Testis (tissue), 3 donors: ENCODE data around the gene OLFML3. TPM values are rescaled to one million over a fixed set of nuclear protein-coding genes. Genes with fewer than 3 reads are reported as not detected.
A peak's percentile ranks its signal among the peaks of the same experiment; 100 is the strongest.
"Not testable (repeated sequence)": the region's sequence is repeated elsewhere in the genome, so short reads cannot be mapped to it uniquely, and the experiment has no call there.

Source experiments
- DNase-seq: peaks from one replicate; pipeline ENCODE4 v3.0.0-alpha.2; 2019
- H3K27ac ChIP-seq, 2 donors: fragments of 200-600 bp; sonication (generic); one replicate each; pipeline ENCODE4 v1.5.1; 2019
- H3K27me3 ChIP-seq: fragments of 200-600 bp; sonication (generic); one replicate; pipeline ENCODE4 v1.5.1; 2019
- H3K36me3 ChIP-seq: fragments of 200-600 bp; sonication (generic); one replicate; pipeline ENCODE4 v1.5.1; 2017; ENCODE audit warnings: low read depth; ENCODE audit errors: missing control alignments
- H3K4me1 ChIP-seq: fragments of 200-600 bp; sonication (generic); one replicate; pipeline ENCODE4 v1.5.1; 2019
- H3K4me3 ChIP-seq, 2 donors: fragments of 200-600 bp; sonication (generic); one replicate each; pipeline ENCODE4 v1.5.1; 2017 to 2019
- H3K9me3 ChIP-seq: fragments of 200-600 bp; sonication (generic); one replicate; pipeline ENCODE4 v1.5.1; 2017
- CTCF ChIP-seq, 3 experiments: fragments of 450-650 bp in 2 of 3; fragments of 200-600 bp in 1 of 3; sonication (generic) in 1 of 3; IDR thresholded peaks; one replicate each; pipeline ENCODE4 v1.5.1; 2016 to 2019; ENCODE audit warnings: antibody characterized with exemption in 3 of 3, mild to moderate bottlenecking in 2 of 3, moderate library complexity in 1 of 3
- POLR2A ChIP-seq: fragments of 450-650 bp; IDR thresholded peaks from one replicate; pipeline ENCODE4 v1.6.1; 2017; ENCODE audit warnings: antibody characterized with exemption, mild to moderate bottlenecking, moderate library complexity
- WGBS, 2 donors: methylation state at CpG; one replicate each; pipeline ENCODE4 v1.1.5; 2018; 5-methylcytosine and 5-hydroxymethylcytosine counted together
- intact Hi-C: fragments of 100-400 bp; cut with DNase I; formaldehyde crosslinking; loops from one replicate; pipeline ENCODE4 v1.15.1; 2023; ENCODE audit warnings: low total_unique reads
- polyA plus RNA-seq: library from polyadenylated mRNA; stranded (reverse); fragments of 350-450 nt; fragmentation: Illumina TruSeq; extraction: RNeasy Lipid Tissue Mini Kit (QIAGEN cat#74804); gene quantifications from one replicate; pipeline ENCODE4 v1.2.3, GENCODE V29; 2014; ENCODE audit warnings: low read depth, low replicate concordance; ENCODE audit not compliant: insufficient read depth
- total RNA-seq, 2 donors: library from RNA; depleted of rRNA; stranded (reverse); fragments of >200 nt; gene quantifications; one replicate each; pipeline ENCODE4 v1.2.3, GENCODE V29; 2016

OLFML3 gene
- total and polyA plus RNA-seq, 3 donors from 2014 or later: 4.6 to 51.7 (median 8.5) TPM

DNA sequence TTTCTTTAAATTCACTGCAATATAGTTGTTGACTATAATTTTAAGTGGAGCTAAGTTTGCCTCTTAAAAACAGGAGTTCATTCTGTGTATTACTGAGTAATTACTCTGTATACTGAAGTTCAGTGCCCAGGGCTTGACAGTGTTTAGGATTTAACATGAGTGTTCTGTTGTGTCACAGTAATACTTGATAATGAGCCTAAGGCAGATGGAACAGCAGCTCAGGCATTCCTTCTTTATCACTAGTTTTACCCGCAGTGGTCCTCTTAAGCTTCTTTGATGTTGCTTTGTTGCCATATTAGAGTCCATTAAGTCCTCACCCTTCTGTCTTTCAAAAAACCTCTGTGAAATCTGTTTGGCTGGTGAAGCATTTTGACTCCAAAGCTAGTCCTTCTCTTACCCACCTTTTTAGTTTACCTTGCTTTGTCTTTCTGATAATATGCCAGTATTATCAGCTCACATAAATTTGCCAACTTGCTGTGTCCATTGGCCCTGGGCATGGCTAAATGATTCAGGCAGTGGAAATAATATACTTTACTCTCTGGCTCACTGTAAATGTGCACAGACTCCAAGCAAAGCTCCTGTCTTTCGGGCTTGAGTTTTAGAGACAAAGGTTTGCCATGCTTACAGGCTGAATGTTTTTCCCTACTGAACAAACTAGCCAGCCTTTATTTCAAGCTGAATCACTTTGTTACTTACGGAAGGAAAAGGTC lies 32.4 kb upstream of the OLFML3 start:
- H3K27ac ChIP-seq: peak overlapping the region in 1 of 2 donors; percentile 37
- no peaks in the 10 kb centered on the region for H3K27me3 ChIP-seq
- no peaks in the 10 kb centered on the region for H3K36me3 ChIP-seq
- intact Hi-C loops: no loop called here
- TF ChIP-seq CTCF (IDR thresholded peaks at IDR 0.05): no peak
- no peak for TF ChIP-seq POLR2A
- DNase-seq: no peak
- WGBS, 2 donors: 42 to 51% methylated on average over 3 of the region's 3 CpGs
- H3K4me3 ChIP-seq: no peak overlapping the region
- H3K9me3 ChIP-seq: no peaks in the 10 kb centered on the region
- H3K4me1 ChIP-seq: peaks cover 22% of the 10 kb centered on the region

GRCh38 chr1:113947388-113948107 lies 31.7 kb upstream of the OLFML3 start:
- Histone ChIP-seq H3K4me1 (peaks cover 22% of the 10 kb centered on the region), H3K27me3 (no peaks in the 10 kb centered on the region), H3K27ac (peak overlapping the region in 1 of 2 donors; percentile 37), H3K4me3 (no peak overlapping the region), H3K36me3 (no peaks in the 10 kb centered on the region), H3K9me3 (no peaks in the 10 kb centered on the region)
- DNase-seq: no peak
- intact Hi-C loops: no loop called here
- TF ChIP-seq POLR2A (no peak), CTCF (IDR thresholded peaks at IDR 0.05) (no peak)
- WGBS, 2 donors: 14 to 33% methylated on average over 3 of the region's 3 CpGs

DNA sequence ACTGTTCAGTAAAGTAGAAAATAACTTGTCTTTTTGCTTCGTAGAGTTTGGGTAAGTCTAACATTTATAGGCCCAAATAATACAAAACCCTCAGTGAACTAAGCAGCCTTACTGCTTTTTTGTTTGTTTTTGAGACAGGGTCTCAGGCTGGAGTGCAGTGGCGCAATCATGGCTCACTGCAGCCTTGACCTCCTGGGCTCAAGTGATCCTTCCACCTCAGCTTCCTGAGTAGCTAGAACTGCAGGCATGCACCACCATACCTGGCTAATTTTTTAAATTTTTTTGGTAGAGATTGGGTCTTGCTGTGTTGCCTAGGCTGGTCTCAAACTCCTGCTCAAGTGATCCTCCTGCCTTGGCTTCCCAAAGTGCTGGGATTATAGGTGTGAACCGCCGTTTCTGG lies 31.1 kb upstream of the OLFML3 start:
- H3K36me3 ChIP-seq, H3K9me3 ChIP-seq, DNase-seq, intact Hi-C loops, H3K27me3 ChIP-seq, H3K4me3 ChIP-seq: not testable (repeated sequence)
- H3K27ac ChIP-seq: peak overlapping the region in 1 of 2 donors; percentile 37
- peaks cover 22% of the 10 kb centered on the region for H3K4me1 ChIP-seq
- WGBS, 2 donors: 73 to 75% methylated on average over 4 of the region's 4 CpGs

DNA sequence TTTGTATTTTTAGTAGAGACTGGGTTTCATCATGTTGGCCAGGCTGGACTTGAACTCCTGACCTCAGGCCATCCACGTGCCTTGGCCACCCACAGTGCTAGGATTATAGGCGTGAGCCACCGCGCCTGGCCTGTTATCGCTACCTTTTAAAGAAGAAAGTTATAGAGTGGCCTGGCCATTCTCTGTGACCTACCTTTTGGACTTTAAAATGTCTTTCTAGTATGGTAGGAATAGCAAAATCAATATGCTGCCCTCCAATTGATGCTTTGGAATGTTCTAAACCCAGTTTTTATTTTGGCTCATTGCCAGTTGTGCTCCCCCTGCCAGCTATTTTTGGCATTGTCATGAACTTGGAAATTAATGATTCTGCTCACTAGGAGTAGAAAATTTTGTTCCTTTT lies 30.3 kb upstream of the OLFML3 start:
- Histone ChIP-seq H3K27ac (peak overlapping the region in 1 of 2 donors; percentile 12), H3K27me3 (no peaks in the 10 kb centered on the region), H3K4me1 (peaks cover 22% of the 10 kb centered on the region), H3K36me3 (no peaks in the 10 kb centered on the region), H3K4me3 (no peak overlapping the region), H3K9me3 (no peaks in the 10 kb centered on the region)
- peak in 1 of 3 experiments; percentile 35 for TF ChIP-seq CTCF (IDR thresholded peaks at IDR 0.05)
- TF ChIP-seq POLR2A: no peak
- no peak for DNase-seq
- WGBS, 2 donors: 73 to 74% methylated on average over 5 of the region's 5 CpGs
- intact Hi-C loops: no loop called here

DNA sequence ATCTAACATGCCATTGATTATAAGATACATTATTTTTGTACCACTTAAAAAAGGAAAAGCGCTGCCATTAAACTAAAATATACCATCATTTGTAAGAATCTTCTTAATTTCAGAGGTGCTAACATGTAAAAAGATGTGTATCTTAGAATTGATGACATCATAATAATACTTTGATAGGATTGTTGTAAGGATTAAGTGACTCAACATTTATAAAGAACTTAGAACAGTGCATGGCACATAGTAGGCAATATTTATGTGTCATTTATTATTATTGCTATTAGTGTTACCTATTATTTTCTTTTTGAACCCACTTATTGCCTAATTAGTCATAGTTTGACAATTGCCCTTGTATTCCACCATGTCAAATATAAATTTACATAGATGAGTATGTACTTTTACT lies 28.4 kb upstream of the OLFML3 start:
- H3K36me3 ChIP-seq: no peaks in the 10 kb centered on the region
- no peak overlapping the region for H3K4me3 ChIP-seq
- WGBS, 2 donors: 93 to 100% methylated on average over 1 of the region's 1 CpG
- H3K9me3 ChIP-seq: no peaks in the 10 kb centered on the region
- no peak overlapping the region for H3K27ac ChIP-seq
- peaks cover 22% of the 10 kb centered on the region for H3K4me1 ChIP-seq
- intact Hi-C loops: no loop called here
- no peak for TF ChIP-seq POLR2A
- no peak for TF ChIP-seq CTCF (IDR thresholded peaks at IDR 0.05)
- H3K27me3 ChIP-seq: no peaks in the 10 kb centered on the region
- DNase-seq: no peak
